ENCODE results near the gene LTA4H. TPM values are rescaled to one million over a fixed set of nuclear protein-coding genes. Genes with fewer than 3 reads are reported as not detected.

Gene LTA4H
- polyA plus RNA-seq, 3 donors: 132 to 142 (median 132) TPM

DNA sequence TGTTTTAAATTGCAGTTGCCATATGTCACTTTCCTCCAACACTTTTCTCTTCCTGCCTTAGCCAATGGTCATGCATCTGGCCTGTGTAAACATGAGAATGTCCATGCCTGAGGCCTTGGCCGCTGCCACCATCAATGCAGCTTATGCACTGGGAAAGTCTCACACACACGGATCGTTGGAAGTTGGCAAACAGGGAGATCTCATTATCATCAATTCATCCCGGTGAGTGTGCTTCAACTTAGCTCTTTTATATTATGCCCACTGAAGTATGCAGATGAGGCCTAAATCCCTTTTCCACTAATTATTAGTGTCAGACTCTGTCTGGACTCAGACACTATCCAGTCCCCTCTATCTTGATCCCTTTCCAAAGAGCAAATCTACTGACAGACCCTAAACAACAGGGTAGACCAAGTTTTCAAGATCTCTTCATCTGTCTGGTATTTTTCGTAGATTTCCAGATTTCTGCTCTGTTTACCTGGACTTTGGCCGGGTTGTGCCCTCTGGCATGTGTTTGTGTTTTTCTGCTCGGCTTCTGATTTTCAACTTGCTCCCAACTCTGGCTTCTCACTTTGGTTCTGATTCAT is 69.0 kb downstream of the LTA4H start:
- DNase-seq (ENCODE audit: low read depth in 3 of 3, low spot score in 2 of 3): no peak

- DNase-seq (ENCODE audit: low read depth in 3 of 3, low spot score in 2 of 3): no peak
These were observed 72.3 kb downstream of the LTA4H start for GRCh38 chr12:95963096-95963495.

DNA sequence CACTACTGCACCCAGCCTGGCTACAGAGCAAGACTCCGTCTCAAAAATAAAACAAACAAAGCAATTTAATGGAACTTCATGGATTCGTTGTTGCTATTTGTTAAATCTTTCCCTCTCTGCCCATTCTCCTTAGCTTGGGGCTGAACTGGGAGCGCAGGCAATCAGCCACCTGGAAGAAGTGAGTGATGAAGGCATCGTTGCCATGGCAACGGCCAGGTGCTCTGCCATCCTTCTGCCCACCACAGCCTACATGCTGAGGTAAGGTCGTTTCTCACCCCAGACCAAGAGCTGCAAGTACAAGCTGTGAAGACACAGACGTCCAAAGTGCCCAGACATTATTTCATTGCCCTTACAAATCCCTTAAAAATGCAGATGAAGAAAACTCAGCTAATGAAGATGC is 73.2 kb downstream of the LTA4H start:
- no peak for DNase-seq (ENCODE audit: low read depth in 3 of 3, low spot score in 2 of 3)

DNA sequence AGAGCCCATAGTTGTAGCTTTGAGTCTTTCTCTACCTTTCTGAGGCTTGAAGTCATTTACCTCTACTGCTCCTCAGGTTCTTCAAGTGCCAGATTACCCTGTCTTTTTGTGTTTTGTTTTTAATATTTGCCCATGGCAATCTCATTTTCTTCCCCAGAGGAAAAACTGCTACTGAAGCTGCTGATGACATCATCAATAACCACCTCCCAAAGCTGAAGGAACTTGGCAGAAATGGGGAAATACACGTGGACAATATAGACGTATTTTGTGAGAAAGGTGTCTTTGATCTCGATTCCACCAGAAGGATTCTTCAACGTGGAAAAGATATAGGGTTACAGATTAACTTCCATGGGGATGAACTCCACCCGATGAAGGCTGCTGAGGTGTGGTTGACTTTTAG is 75.1 kb downstream of the LTA4H start:
- no peak for DNase-seq (ENCODE audit: low read depth in 3 of 3, low spot score in 2 of 3)

GRCh38 chr12:95959107-95959506 is 76.3 kb downstream of the LTA4H start:
- no peak for DNase-seq (ENCODE audit: low read depth in 3 of 3, low spot score in 2 of 3)

- no peak for DNase-seq (ENCODE audit: low read depth in 3 of 3, low spot score in 2 of 3)
These were observed 78.7 kb downstream of the LTA4H start for GRCh38 chr12:95956557-95957145.

DNA sequence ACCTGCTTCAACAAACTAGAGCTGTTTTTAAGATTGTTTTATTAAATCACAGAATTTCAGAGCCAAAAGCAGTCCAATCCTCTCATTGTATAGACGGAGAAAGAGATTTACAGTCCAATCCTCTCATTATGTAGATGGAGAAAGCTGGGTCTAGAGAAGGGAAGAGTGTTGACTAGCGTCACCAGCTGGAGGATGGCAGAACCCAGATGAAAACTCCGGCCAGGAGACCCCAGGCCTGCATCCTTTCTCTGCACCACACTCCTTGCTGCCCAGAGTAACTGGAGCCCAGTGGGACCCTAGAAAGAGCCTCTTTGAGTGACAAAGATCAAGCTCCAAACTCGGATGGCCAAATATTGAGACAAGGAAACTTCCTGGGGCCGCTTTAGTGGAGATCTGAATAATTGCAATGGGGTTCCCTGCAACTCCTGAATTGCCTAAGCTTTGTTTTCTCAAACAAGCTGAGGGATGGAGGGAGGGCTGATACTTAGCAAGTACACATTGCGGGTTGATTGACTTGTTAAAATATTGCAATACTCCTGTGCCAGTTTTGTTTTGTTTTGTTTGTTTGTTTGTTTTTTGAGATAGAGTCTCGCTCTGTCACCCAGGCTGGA is 79.7 kb downstream of the LTA4H start:
- DNase-seq (ENCODE audit: low read depth in 3 of 3, low spot score in 2 of 3): no peak

DNA sequence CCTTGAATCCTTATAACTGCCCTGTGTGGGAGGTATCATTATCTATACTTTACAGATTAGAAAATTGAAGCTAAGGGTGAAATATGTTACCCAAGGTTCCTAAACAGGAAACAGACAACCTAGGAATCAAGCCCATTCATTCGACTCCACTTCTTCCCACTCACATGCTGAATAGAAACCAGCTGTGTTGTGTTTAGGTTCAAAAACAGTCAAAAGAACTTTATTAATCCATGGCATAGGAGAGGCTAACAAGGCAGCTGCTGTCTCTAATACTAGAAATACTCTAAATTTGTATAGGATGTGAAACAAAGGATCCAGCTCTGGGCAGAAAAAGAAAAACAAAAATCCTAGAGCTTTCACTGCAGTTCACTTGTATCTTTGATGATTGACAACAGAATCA is 82.4 kb downstream of the LTA4H start:
- DNase-seq (ENCODE audit: low read depth in 3 of 3, low spot score in 2 of 3): no peak

DNA sequence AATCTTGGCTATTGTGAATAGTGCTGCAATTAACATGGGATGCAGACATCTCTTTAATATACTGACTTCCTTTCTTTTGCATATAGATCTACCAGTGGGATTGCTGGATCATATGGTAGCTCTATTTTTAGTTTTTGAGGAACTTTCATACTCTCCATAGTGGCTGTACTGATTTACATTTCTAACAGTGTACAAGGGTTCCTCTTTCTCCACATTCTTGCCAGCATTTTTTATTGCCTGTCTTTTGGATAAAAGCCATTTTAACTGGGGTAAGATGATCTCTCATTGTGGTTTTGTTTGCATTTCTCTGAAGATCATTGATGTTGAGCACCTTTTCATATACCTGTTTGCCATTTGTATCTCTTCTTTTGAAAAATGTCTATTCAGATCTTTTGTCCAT is 83.9 kb downstream of the LTA4H start:
- no peak for DNase-seq (ENCODE audit: low read depth in 3 of 3, low spot score in 2 of 3)

Other genes with a start within 250 kb of the LTA4H start
- 100 to 1,000 TPM in 2 of 3 donors, 10 to 100 TPM in 1; 99.0 to 133 (median 114) TPM for gene NTN4, start 244.8 kb downstream of the LTA4H start, polyA plus RNA-seq (ENCODE audit: insufficient read length in 3 of 3)
- 100 to 1,000 TPM; 104 to 116 (median 111) TPM for gene SNRPF, start 176.6 kb downstream of the LTA4H start, polyA plus RNA-seq (ENCODE audit: insufficient read length in 3 of 3)
- under 1 TPM; 0.21 to 0.37 (median 0.35) TPM for gene CCDC38, start 93.0 kb downstream of the LTA4H start, polyA plus RNA-seq (ENCODE audit: insufficient read length in 3 of 3)
- 1 to 10 TPM; 1.1 to 1.4 (median 1.3) TPM for gene AMDHD1, start 92.3 kb downstream of the LTA4H start, polyA plus RNA-seq (ENCODE audit: insufficient read length in 3 of 3)
- under 1 TPM; 0.26 to 0.46 (median 0.30) TPM for gene HAL, start 39.2 kb downstream of the LTA4H start, polyA plus RNA-seq (ENCODE audit: insufficient read length in 3 of 3)
- gene ELK3, start 158.8 kb upstream of the LTA4H start, polyA plus RNA-seq (ENCODE audit: insufficient read length in 3 of 3): 10 to 100 TPM; 56.1 to 58.9 (median 56.3) TPM